Sigmoid colon (tissue), 7 donors: Measurements from ENCODE around the gene PRSS57. TPM values are rescaled to one million over a fixed set of nuclear protein-coding genes. Genes with fewer than 3 reads are reported as not detected.

Experiments used
- DNase-seq: peaks from one replicate; pipeline ENCODE4 v3.0.0-alpha.2; 2019
- H3K27ac ChIP-seq, 4 donors: fragments of 200-600 bp; sonication (generic); one replicate each; pipeline ENCODE4 v1.5.1; 2016 to 2019; ENCODE audit warnings: mild to moderate bottlenecking in 1 of 4
- H3K27me3 ChIP-seq, 3 donors: fragments of 200-600 bp; sonication (generic); one replicate each; pipeline ENCODE4 v1.5.1; 2019; ENCODE audit warnings: mild to moderate bottlenecking in 1 of 3
- H3K36me3 ChIP-seq, 4 donors: fragments of 200-600 bp; sonication (generic); one replicate each; pipeline ENCODE4 v1.5.1; 2016 to 2019
- H3K4me1 ChIP-seq, 4 donors: fragments of 200-600 bp; sonication (generic); one replicate each; pipeline ENCODE4 v1.5.1; 2017 to 2019
- H3K4me3 ChIP-seq, 4 donors: fragments of 200-600 bp; sonication (generic); one replicate each; pipeline ENCODE4 v1.5.1; 2017 to 2019; ENCODE audit warnings: mild to moderate bottlenecking in 2 of 4, moderate library complexity in 1 of 4
- H3K9me3 ChIP-seq, 4 donors: fragments of 200-600 bp in 3 of 4; sonication (generic) in 3 of 4; one replicate each; pipeline versions ENCODE4 v1.5.1 to v1.6.1; 2013 to 2019
- EP300 ChIP-seq, 4 donors: sonication (generic); formaldehyde crosslinking; IDR thresholded peaks; one replicate each; pipeline ENCODE4 v1.6.1; 2017; ENCODE audit warnings: antibody characterized with exemption in 4 of 4
- POLR2A ChIP-seq, 2 donors: fragments of 450-650 bp; IDR thresholded peaks; one replicate each; pipeline ENCODE4 v1.6.1; 2016; ENCODE audit warnings: antibody characterized with exemption in 2 of 2, mild to moderate bottlenecking in 2 of 2, moderate library complexity in 2 of 2
- POLR2AphosphoS5 ChIP-seq, 4 donors: sonication (generic); formaldehyde crosslinking; IDR thresholded peaks; one replicate each; pipeline ENCODE4 v1.6.1; 2017; ENCODE audit warnings: antibody characterized with exemption in 4 of 4
- WGBS, 2 donors: extraction: QIAGEN DNeasy Blood & Tissue Kit; methylation state at CpG; one replicate each; pipeline ENCODE4 v1.1.7; 2013; 5-methylcytosine and 5-hydroxymethylcytosine counted together
- intact Hi-C: fragments of 100-400 bp; cut with DNase I; formaldehyde crosslinking; loops from one replicate; pipeline ENCODE4 v1.15.1; 2023
- polyA plus RNA-seq, 3 donors: library from polyadenylated mRNA; stranded (reverse); fragments of 200-250 nt; gene quantifications; one replicate each; pipeline ENCODE4 v1.2.3, GENCODE V29; 2013
- total RNA-seq, 4 donors: library from RNA; depleted of rRNA; stranded (reverse); fragments of >200 nt; gene quantifications; one replicate each; pipeline ENCODE4 v1.1.0, GENCODE V29; 2016
- TF ChIP-seq, protein P1 (sequence below), 4 experiments: fragments of 450-650 bp in 3 of 4; fragments of 200-600 bp in 1 of 4; IDR thresholded peaks; one replicate each; pipeline ENCODE4 v1.5.1; 2016 to 2019; ENCODE audit warnings: antibody characterized with exemption in 4 of 4, mild to moderate bottlenecking in 3 of 4, moderate library complexity in 2 of 4
- donor health status: healthy with polysubstance abuse.
- donor health status: Bipolar disorder and iron deficiency.
- donor health status: healthy.

Gene PRSS57
- total and polyA plus RNA-seq, 7 donors: 0.15 TPM; not detected in 6

DNA sequence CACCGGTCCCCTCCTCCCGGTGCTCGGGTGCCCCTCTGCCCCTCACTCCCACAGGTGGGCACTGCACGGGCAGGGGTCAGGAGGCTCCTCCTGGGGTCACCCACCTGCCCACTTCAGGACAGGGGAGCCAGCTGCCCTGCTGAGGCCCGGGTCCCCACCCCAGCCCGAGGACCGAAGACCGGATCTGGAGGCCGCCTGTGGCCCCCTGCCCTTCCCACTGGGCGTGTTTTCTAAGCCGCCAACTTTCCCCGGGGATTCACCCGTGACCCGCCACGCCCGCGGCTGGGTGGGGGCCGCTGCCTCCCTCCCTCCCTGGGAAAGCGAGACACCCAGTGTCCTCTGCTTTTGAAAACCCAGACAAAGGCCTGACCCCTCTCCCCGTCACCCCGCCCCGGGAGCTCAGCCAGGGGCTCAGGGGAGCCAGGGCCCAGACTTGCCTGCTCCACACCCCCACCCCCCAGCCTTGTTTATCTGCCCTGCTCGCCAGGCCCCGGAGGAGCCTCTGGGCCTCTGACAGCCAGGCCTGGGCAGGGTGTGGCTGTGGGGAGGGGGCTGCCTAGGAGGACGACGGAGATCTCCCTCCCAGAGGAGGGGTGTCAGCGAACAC is 14.8 kb upstream of the PRSS57 start:
- intact Hi-C loops: loop anchor here (2.0 kb wide), 3 partner anchors 23 to 47 kb away; partner anchors contain the start of gene RNF126
- WGBS, 2 donors: 12 to 36% methylated on average over 27 of the region's 27 CpGs
- TF ChIP-seq, protein P1, sequence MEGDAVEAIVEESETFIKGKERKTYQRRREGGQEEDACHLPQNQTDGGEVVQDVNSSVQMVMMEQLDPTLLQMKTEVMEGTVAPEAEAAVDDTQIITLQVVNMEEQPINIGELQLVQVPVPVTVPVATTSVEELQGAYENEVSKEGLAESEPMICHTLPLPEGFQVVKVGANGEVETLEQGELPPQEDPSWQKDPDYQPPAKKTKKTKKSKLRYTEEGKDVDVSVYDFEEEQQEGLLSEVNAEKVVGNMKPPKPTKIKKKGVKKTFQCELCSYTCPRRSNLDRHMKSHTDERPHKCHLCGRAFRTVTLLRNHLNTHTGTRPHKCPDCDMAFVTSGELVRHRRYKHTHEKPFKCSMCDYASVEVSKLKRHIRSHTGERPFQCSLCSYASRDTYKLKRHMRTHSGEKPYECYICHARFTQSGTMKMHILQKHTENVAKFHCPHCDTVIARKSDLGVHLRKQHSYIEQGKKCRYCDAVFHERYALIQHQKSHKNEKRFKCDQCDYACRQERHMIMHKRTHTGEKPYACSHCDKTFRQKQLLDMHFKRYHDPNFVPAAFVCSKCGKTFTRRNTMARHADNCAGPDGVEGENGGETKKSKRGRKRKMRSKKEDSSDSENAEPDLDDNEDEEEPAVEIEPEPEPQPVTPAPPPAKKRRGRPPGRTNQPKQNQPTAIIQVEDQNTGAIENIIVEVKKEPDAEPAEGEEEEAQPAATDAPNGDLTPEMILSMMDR (IDR thresholded peaks at IDR 0.05): no peak
- peak; percentile 20 to 41 (median 26) for TF ChIP-seq POLR2AphosphoS5 (IDR thresholded peaks at IDR 0.05)
- no peaks in the 10 kb centered on the region for H3K36me3 ChIP-seq
- H3K27me3 ChIP-seq: no peaks in the 10 kb centered on the region
- peak overlapping the region; percentile 68 to 95 (median 84) for H3K4me3 ChIP-seq
- no peaks in the 10 kb centered on the region for H3K9me3 ChIP-seq
- peak; percentile 82 for DNase-seq
- peaks cover 0 to 29% (median 21%) of the 10 kb centered on the region in 4 donors for H3K4me1 ChIP-seq
- peak overlapping the region; percentile 80 to 82 (median 82) for H3K27ac ChIP-seq

DNA sequence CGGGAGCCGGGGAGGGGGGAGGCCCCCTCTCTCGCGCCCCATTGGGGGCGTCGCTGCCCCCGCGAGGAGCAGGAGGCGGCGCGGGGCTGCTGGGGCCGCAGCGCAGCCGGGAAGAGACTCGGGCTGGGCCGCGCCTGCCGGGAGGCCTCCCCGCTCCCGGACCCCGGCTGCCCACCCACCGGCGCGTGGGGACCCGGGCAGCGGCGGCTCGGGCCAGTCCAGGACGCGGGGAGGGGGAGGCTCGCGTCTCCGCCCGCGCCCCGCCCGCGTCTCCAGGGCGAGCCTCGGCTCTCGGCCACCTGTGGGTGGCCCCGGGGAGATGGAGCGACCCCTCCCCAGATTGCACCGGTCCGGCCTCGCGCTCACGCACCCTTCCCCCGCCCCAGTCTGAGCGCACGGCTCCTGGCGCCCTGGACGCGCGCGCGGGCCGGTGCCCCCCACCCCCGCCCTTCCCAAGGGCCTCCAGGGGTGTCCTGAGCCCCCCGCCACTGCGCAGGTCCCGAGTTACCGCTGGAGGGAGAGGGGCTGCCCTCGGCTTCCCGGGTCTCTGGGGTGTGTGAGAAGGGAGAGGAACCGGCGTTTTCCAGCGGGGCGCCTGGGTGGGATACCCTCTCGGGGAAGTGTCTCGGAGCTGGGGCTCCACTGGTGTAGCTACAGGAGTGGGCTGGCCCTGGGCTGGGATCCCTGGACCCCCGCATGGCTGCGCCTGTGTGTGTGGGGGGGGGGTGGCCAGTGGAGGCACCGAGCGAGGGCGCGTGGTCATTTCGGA is 14.1 kb upstream of the PRSS57 start:
- H3K36me3 ChIP-seq: no peaks in the 10 kb centered on the region
- H3K27me3 ChIP-seq: peaks cover 0 to 3% (median 0%) of the 10 kb centered on the region in 3 donors
- H3K9me3 ChIP-seq: no peaks in the 10 kb centered on the region
- DNase-seq: no peak
- peak overlapping the region; percentile 80 to 82 (median 82) for H3K27ac ChIP-seq
- intact Hi-C loops: loop anchor here (2.0 kb wide), 2 partner anchors 29 to 47 kb away; partner anchors contain the start of gene RNF126
- TF ChIP-seq POLR2AphosphoS5 (IDR thresholded peaks at IDR 0.05): no peak
- TF ChIP-seq EP300 (IDR thresholded peaks at IDR 0.05): no peak
- no peak for TF ChIP-seq POLR2A (IDR thresholded peaks at IDR 0.05)
- TF ChIP-seq, protein P1 (IDR thresholded peaks at IDR 0.05): no peak
- H3K4me1 ChIP-seq: peaks cover 0 to 32% (median 22%) of the 10 kb centered on the region in 4 donors
- 5% methylated on average over 78 of the region's 78 CpGs for WGBS, 2 donors
- peak overlapping the region; percentile 68 to 95 (median 84) for H3K4me3 ChIP-seq

DNA sequence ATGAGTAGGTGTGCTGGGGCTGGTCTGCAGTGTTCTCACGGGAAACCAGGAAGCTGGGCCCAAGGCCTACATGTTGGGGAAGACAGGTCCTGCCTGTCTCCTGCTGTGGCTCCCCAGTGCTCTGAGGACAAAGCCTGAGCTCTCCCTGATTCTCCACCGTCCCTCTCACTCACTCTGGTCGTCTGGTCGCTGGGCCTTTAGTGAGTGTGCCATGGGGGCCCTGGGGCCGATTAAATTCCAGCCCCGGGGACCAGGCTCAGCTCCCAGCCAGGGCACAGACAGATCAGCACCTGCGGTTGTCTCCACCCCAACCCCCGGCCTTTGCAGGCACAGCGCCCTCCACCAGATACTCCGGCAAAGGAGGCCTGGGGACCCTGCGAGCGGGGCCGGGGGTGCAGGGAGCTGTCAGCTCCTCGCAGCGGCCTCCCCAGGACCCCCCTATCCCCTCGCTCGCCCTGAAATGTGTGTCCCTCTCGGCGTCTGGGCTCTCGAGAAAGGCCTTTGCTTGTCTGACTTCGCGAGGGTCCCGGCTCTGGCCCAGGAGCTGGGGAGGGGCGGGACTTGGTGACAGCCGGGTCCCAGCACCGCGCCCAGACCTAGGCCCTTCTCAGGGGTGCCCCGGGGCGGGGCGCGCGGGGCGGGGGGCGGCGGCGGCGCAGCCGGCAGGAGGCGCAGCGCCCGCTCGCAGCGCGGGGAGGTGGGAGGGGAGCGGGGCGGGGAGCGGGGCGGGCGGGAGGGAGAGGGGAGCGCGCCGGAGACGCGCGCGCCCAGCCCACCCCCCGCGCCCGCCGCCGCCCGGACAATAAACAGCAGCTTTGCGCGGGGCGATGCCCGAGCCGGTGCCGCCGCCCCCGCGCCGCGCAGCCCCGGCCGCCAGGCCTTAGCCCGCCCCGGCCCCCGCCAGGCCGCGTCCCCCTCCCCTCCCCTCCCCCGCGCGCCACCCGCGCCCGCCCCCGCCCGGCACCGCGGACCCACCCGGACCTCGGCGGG is 13.2 kb upstream of the PRSS57 start, which contains the start of gene PALM:
Gene PALM (plus strand): TSS at position 782 of the 990 bp plus-strand sequence. CDS start 212 bp downstream, outside the sequence.
- 9 to 10% methylated on average over 92 of the region's 93 CpGs for WGBS, 2 donors
- TF ChIP-seq POLR2A (IDR thresholded peaks at IDR 0.05): no peak
- TF ChIP-seq, protein P1 (IDR thresholded peaks at IDR 0.05): peak in 1 of 4 experiments; percentile 20
- DNase-seq: peak; percentile 74
- peaks cover 0 to 12% (median 6%) of the 10 kb centered on the region in 3 donors for H3K27me3 ChIP-seq
- intact Hi-C loops: loop anchor here (2.0 kb wide), 2 partner anchors 28 to 46 kb away; partner anchors contain the start of gene RNF126
- H3K9me3 ChIP-seq: no peaks in the 10 kb centered on the region
- peaks cover 0 to 41% (median 27%) of the 10 kb centered on the region in 4 donors for H3K4me1 ChIP-seq
- H3K27ac ChIP-seq: peak within 1 kb of the TSS; percentile 81 to 83 (median 82)
- no peaks in the 10 kb centered on the region for H3K36me3 ChIP-seq
- peak within 1 kb of the TSS; percentile 68 to 95 (median 84) for H3K4me3 ChIP-seq

DNA sequence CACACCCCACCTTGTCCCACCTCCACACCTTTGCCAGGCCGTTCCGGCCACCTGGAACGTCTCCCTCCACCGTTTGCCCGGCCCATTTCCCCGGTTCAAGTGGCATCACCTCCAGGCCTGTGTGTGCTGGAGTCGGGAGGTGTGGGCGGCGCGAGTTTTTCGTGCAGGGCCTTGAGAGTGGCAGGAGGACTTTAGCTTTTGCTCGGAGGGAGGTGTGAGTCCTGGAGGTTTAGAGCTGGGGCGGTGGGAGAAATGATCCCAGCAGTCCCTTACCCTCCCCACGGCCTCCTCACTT is 9.1 kb upstream of the PRSS57 start:
- TF ChIP-seq EP300 (IDR thresholded peaks at IDR 0.05) (no peak), POLR2AphosphoS5 (IDR thresholded peaks at IDR 0.05) (no peak), POLR2A (IDR thresholded peaks at IDR 0.05) (no peak)
- TF ChIP-seq, protein P1 (IDR thresholded peaks at IDR 0.05): no peak
- WGBS, 2 donors: 14 to 25% methylated on average over 14 of the region's 14 CpGs
- H3K4me3 ChIP-seq: peak overlapping the region in 1 of 4 donors; percentile 22
- peaks cover 0 to 27% (median 12%) of the 10 kb centered on the region in 4 donors for H3K4me1 ChIP-seq
- intact Hi-C loops: no loop called here
- DNase-seq: no peak
- no peaks in the 10 kb centered on the region for H3K9me3 ChIP-seq
- no peak overlapping the region for H3K27ac ChIP-seq
- H3K27me3 ChIP-seq: peaks cover 0 to 24% (median 19%) of the 10 kb centered on the region in 3 donors
- no peaks in the 10 kb centered on the region for H3K36me3 ChIP-seq
